ENCODE measurements around the gene SLC4A11.

Gene SLC4A11

GRCh38 chr20:3177746-3178485 lies 61.1 kb downstream of the SLC4A11 start:
- no peak for DNase-seq (ENCODE audit: extremely low read depth in 1 of 2, low read depth in 1 of 2)
